Middle frontal gyrus (tissue), 1 donor: ENCODE data around the gene XPO6.

Experiments
- DNase-seq: peaks from one replicate; pipeline ENCODE4 v3.0.0-alpha.2; 2015; ENCODE audit warnings: low spot score; ENCODE audit errors: extremely low spot score

XPO6 gene

GRCh38 chr16:28183930-28184329, 27.8 kb downstream of the XPO6 start:
- no peak for DNase-seq

DNA sequence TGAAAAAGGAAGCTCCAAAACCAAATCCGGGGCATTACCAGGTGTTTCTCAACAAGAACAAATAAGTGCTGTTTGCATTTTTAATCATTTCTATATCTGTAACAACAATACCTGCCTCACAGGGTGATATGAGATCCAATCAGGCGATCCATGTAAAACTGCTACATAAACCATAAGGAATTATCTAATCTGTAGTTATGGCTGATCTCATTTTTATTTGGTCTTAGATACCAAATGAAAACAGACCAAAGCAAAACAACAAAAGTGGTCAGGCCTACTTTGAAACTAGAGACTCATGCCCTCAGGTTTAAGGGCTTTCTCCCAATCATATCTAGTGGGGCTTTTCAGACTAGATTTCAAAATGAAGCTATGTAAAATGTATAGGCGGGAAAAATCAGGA, 28.3 kb downstream of the XPO6 start:
- DNase-seq, result no peak

- DNase-seq, result no peak
Measured at GRCh38 chr16:28182801-28183200, 29.0 kb downstream of the XPO6 start.

DNA sequence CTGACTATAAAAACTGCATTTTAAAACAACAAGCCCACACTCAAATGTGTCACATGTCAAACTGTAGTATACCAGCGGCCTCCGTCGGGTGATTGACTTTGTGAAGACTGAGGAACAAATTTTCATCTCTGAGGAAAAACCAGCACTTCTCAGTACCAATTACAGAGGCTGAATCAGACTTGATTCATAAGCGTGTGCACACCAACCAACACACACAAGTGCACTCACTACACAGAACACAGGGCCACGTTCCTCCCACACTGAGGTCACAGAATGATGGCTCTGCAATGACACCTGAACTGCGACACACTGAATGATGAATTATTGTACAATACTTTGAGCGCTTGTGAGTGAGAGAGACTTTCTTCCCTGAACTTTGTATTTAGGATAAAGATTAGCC, 29.6 kb downstream of the XPO6 start:
- no peak for DNase-seq

GRCh38 chr16:28181515-28181914, 30.2 kb downstream of the XPO6 start:
- no peak for DNase-seq

- DNase-seq, result no peak
Measured at GRCh38 chr16:28180655-28181460, 30.9 kb downstream of the XPO6 start.

DNA sequence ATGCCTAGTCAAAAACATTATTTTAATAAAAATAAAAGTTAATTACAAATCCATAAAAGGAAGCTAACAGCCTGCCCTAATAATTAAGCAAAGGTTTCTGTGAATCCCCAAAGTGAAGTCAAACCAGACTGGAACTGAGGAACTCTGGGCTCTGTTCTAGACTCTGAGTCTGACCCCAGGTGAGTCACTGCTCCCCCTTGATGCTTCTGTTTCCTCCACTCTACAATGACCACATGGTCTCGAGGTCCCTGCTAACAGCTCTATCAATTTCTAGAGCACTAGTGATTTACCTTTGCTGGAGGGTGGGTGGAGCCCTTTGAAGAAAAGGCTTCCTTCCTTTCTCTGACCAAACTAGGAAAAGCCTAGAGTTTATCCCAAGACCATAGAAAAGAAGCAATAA, 32.4 kb downstream of the XPO6 start:
- no peak for DNase-seq

DNA sequence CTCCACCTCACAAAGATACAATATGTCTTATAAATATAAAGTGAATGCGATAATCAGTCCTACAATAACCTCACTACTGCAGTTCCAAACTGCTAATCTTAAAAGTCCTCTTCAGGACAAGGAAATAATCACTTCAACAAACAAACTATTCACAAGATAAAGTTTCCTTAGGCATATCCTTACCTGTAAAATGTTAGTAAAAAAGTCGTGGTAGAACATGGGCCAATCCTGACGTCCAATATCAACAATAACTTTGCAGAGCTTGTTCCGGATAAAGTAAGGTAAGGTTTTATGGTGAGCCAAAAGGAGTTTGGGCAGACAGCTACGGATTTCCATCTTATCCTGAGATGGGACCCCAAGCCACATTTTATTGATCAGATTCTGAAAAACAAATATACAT, 36.0 kb downstream of the XPO6 start:
- no peak for DNase-seq

DNA sequence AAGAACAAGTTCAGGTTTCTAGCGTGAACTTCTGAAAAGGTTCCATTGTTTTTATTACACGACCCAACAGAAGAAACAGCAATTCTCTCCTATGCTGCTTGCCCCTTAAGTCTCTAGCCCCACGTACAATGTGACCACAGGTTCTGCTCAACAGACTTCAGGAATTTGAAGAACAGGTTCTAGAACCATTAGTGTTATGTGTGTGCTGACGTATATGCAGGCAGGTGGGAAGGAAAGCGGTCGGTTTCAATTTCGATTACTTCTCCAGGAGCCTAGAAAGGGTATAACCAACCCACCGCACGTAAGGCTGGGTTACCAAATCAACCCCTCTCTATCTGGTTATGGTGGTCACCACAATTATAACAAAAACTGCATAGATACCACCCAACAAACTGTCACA, 39.4 kb downstream of the XPO6 start:
- no peak for DNase-seq

GRCh38 chr16:28171816-28172215, 39.9 kb downstream of the XPO6 start:
- no peak for DNase-seq

- DNase-seq, result no peak
Measured at GRCh38 chr16:28168991-28169554, 42.7 kb downstream of the XPO6 start.

GRCh38 chr16:28167730-28168129, 44.0 kb downstream of the XPO6 start:
- no peak for DNase-seq

GRCh38 chr16:28167221-28167620, 44.5 kb downstream of the XPO6 start:
- DNase-seq, result no peak

GRCh38 chr16:28166394-28167208, 45.2 kb downstream of the XPO6 start:
- no peak for DNase-seq

DNA sequence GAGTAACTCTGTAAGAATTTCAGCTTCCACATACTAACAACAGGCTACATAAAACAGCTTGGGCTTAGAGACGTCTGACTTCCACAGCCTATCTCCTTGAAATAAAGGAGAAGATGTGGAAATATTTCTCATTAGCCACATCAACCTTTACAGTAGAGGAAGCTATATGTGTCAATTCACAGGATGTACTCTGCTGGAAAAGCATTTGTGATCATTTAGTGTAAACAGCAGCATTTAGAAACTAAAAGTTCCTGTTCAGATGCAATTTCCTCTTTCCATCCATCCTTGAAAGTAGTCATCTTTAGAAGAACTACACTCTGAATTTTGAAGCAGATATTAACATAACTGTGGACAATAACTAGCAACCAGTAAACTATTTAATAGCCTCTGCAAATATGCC, 46.2 kb downstream of the XPO6 start:
- no peak for DNase-seq

- no peak for DNase-seq
Measured at GRCh38 chr16:28164140-28164539, 47.6 kb downstream of the XPO6 start.

GRCh38 chr16:28163699-28164098, 48.1 kb downstream of the XPO6 start:
- no peak for DNase-seq

DNA sequence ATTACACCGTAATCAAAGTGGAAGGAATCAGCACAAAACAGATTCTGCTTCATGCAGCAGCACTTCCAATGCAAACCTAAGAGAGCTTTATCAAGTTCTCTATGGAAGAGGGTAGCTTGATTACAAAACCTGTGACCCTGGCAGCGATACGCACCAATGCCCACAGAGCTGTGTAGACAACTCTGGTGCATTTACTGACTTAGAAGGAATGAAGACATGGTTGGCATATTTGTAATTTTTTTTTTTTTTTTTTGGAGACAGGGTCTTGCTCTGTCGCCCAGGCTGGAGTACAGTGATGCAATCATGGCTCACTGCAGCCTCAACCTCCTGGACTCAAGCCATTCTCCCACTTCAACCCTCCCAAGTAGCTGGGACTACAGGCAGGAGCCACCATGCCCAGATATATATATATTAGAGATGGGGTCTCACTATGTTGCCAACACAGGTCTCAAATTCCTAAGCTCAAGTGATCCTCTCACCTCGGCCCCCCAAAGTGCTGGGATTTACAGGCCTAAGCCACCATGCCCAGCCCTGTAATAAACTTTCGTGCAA, 49.4 kb downstream of the XPO6 start:
- DNase-seq, result no peak

GRCh38 chr16:28161626-28162025, 50.1 kb downstream of the XPO6 start:
- DNase-seq, result no peak

DNA sequence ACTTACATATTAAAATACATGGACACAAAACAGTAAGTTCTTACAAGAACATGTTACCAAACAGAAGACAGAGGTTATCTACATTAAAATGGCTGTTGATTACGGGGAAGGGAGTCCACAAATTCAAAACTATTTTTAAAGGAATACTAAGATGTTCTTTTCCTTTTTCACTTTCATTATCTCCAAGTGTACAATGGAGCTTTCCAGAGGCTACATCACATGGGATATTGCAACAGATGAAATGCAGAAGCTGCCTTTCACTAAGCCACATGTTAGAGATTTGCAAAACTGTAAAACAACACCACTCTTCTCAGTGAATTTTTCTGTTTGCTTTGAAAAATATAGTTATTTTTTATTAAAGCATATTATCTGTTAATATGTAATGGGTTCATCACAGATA, 53.6 kb downstream of the XPO6 start:
- no peak for DNase-seq

- no peak for DNase-seq
Measured at GRCh38 chr16:28156056-28156680, 55.6 kb downstream of the XPO6 start.

DNA sequence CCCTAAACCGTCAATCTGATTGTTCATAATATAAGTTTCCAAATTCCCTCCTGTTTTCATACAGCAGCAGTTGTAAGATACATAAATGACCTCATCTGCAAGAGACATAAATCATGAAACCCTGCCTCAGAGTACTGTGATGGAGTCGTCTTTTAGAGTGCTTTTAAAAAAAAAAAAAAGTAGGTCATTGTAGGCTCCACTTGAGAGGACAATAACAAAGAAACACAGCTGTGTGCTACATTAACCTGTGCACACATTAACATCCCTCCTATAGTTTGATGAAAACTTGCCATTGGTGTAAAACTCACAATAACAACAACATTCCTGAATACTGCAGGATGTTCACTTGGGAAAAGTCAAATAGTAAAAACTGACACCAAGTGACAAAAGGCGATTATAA, 56.5 kb downstream of the XPO6 start:
- no peak for DNase-seq
